Epithelial cell of proximal tubule (primary cell): Measurements from ENCODE around the gene SBK3. TPM values are rescaled to one million over a fixed set of nuclear protein-coding genes. Genes with fewer than 3 reads are reported as not detected.
"Not testable (repeated sequence)": the region's sequence is repeated elsewhere in the genome, so short reads cannot be mapped to it uniquely, and the experiment has no call there.

Experiments
- DNase-seq: peaks from one replicate; pipeline ENCODE4 v3.0.0-alpha.2; 2011; ENCODE audit warnings: low read depth
- H3K4me3 ChIP-seq: 2 replicates; pipeline ENCODE4 v1.5.1; 2011; ENCODE audit warnings: low read depth, mild to moderate bottlenecking, low read length
- CTCF ChIP-seq: conservative IDR thresholded peaks from 2 replicates; pipeline ENCODE4 v1.5.1; 2012; ENCODE audit warnings: low read depth, mild to moderate bottlenecking, low read length
- total RNA-seq: library from RNA; depleted of rRNA; stranded (reverse); fragments of >200 nt; gene quantifications from 2 replicates; pipeline ENCODE4 v1.2.3, GENCODE V29; 2015

SBK3 gene
- total RNA-seq, 1 donor from 2014 or later: 0.23 TPM

GRCh38 chr19:55535173-55535964, 10.0 kb downstream of the SBK3 start:
- no peak overlapping the region for H3K4me3 ChIP-seq
- no peak for DNase-seq
- TF ChIP-seq CTCF: no peak

GRCh38 chr19:55534280-55534679, 11.1 kb downstream of the SBK3 start:
- H3K4me3 ChIP-seq, DNase-seq: not testable (repeated sequence)

- TF ChIP-seq CTCF: no peak
- no peak for DNase-seq
These were observed 14.3 kb downstream of the SBK3 start for GRCh38 chr19:55530996-55531395.

GRCh38 chr19:55529636-55530234, 15.6 kb downstream of the SBK3 start:
- no peak overlapping the region for H3K4me3 ChIP-seq
- no peak for TF ChIP-seq CTCF

More at GRCh38 chr19:55530996-55531395, 14.3 kb downstream of the SBK3 start:
- H3K4me3 ChIP-seq: no peak overlapping the region

GRCh38 chr19:55528030-55528803, 17.1 kb downstream of the SBK3 start:
- DNase-seq: no peak
- no peak overlapping the region for H3K4me3 ChIP-seq
- TF ChIP-seq CTCF: no peak

More at GRCh38 chr19:55529636-55530234, 15.6 kb downstream of the SBK3 start:
- no peak for DNase-seq

- no peak for DNase-seq
- H3K4me3 ChIP-seq: no peak overlapping the region
- TF ChIP-seq CTCF: no peak
These were observed 17.9 kb downstream of the SBK3 start for GRCh38 chr19:55527197-55528029.
